Measurements from ENCODE around the gene APMAP. TPM values are rescaled to one million over a fixed set of nuclear protein-coding genes. Genes with fewer than 3 reads are reported as not detected.
A peak's percentile ranks its signal among the peaks of the same experiment; 100 is the strongest.

Gene APMAP
- total and polyA plus RNA-seq, 4 donors, result 89.8 to 122 (median 109) TPM

DNA sequence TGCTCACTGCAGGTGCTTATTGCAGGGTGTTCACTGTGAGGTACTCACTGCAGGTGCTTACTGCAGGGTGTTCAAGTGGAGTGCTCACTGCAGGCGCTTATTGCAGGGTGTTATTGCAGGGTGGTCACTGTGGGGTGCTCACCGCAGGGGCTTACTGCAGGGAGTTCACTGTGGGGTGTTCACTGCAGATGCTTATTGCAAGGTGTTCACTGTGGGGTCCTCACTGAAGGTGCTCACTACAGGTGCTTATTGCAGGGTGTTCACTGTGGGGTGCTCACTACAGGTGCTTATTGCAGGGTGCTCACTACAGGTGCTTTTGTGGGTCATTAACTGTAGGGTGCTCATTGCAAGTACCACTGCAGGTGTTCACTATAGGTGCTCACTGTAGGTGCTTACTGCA lies 20.2 kb downstream of the APMAP start:
- Histone ChIP-seq H3K9me3 (ENCODE audit: control insufficient read depth, insufficient read depth, low read length) (no peaks in the 10 kb centered on the region), H3K36me3 (ENCODE audit: control insufficient read depth, insufficient read depth, low read length) (peaks cover 50% of the 10 kb centered on the region), H3K27me3 (ENCODE audit: control insufficient read depth, insufficient read depth, low read length) (no peaks in the 10 kb centered on the region), H3K27ac (ENCODE audit: low read depth, low read length) (no peak overlapping the region), H3K4me3 (ENCODE audit: low read depth, low read length) (no peak overlapping the region), H3K4me1 (ENCODE audit: control insufficient read depth, insufficient read depth, low read length) (no peaks in the 10 kb centered on the region)
- no peak for DNase-seq (ENCODE audit: low read depth in 4 of 6, low spot score in 6 of 6)
- WGBS (ENCODE audit: insufficient coverage), result 94% methylated on average over 1 of the region's 2 CpGs

DNA sequence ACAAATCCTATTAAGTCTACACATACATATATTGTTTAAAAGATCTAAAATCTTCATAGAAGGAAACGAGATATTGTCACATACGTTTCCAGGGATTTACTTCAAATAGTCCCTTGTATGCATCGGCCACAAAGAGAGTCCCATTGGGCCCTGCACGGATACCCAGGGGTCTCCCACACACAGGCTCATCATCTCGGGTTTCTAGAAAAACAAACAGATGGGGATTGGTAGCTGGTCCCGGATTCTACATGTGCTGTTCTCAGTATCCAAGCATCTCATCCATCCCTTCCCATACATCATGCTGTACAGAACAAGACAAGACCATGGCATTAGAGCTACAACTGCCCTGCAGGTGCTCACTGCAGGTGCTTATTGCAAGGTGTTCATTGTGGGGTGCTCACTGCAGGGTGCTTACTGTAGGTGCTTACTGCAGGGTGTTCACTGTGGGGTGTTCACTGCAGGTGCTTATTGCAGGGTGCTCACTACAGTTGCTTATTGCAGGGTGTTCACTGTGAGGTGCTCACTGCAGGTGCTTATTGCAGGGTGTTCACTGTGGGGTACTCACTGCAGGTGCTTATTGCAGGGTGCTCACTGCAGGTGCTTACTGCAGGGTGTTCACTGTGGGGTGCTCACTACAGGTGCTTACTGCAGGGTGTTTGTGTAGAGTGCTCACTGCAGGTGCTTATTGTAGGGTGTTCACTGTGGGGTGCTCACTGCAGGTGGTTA lies 21.0 kb downstream of the APMAP start:
- DNase-seq (ENCODE audit: low read depth in 4 of 6, low spot score in 6 of 6), result no peak
- Histone ChIP-seq H3K4me3 (ENCODE audit: low read depth, low read length) (no peak overlapping the region), H3K27ac (ENCODE audit: low read depth, low read length) (no peak overlapping the region), H3K9me3 (ENCODE audit: control insufficient read depth, insufficient read depth, low read length) (no peaks in the 10 kb centered on the region), H3K27me3 (ENCODE audit: control insufficient read depth, insufficient read depth, low read length) (no peaks in the 10 kb centered on the region), H3K4me1 (ENCODE audit: control insufficient read depth, insufficient read depth, low read length) (no peaks in the 10 kb centered on the region), H3K36me3 (ENCODE audit: control insufficient read depth, insufficient read depth, low read length) (peaks cover 56% of the 10 kb centered on the region)
- 86% methylated on average over 5 of the region's 6 CpGs for WGBS (ENCODE audit: insufficient coverage)

DNA sequence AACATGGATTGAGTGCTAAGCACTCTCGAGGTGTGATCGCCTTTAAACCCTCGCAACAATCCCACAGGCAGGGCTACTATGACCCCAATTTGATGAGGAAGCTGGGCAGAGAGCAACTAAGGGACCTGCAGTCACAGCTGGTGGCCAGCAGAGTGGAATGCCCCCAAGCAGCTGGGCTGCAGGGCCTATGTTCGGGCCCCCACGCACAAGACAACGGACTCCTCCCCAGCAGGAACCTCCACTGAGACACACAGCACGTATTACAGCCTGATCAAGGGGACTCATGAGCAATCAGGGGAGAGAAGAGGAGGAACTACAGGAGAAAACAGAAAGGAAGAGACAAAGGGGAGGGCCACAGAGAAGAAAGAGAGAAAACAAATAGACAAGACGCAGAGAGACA lies 21.8 kb downstream of the APMAP start:
- H3K36me3 ChIP-seq (ENCODE audit: control insufficient read depth, insufficient read depth, low read length), result peaks cover 63% of the 10 kb centered on the region
- no peaks in the 10 kb centered on the region for H3K9me3 ChIP-seq (ENCODE audit: control insufficient read depth, insufficient read depth, low read length)
- DNase-seq (ENCODE audit: low read depth in 4 of 6, low spot score in 6 of 6), result no peak
- 91% methylated on average over 3 of the region's 8 CpGs for WGBS (ENCODE audit: insufficient coverage)
- H3K4me3 ChIP-seq (ENCODE audit: low read depth, low read length), result no peak overlapping the region
- no peaks in the 10 kb centered on the region for H3K27me3 ChIP-seq (ENCODE audit: control insufficient read depth, insufficient read depth, low read length)
- H3K4me1 ChIP-seq (ENCODE audit: control insufficient read depth, insufficient read depth, low read length), result no peaks in the 10 kb centered on the region
- no peak overlapping the region for H3K27ac ChIP-seq (ENCODE audit: low read depth, low read length)

DNA sequence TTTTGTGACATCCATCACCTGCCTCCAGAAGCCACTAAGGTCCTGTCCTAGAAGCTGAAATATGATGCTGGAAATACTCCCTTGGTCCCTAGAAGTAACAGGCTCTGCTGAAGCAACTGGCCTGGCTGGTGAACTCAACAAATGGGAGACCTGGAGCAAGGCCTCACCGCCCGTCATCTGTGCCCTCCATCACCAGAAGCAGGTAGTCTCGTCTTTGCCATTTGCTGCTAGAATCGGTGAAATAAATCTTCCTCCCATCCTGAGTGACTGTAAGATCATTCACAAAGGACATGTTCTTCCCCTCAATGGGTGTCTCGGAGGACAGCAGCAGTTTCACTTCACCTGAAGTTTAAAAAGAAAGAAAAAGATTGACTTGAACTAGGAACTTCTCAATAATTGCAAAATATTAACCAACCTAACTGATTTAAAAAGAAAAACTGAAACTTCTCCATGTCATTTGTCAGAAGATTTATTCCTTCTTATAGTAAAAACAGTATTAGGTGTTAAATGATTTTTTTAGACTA lies 22.5 kb downstream of the APMAP start:
- WGBS (ENCODE audit: insufficient coverage), result 97% methylated on average over 4 of the region's 5 CpGs
- Histone ChIP-seq H3K9me3 (ENCODE audit: control insufficient read depth, insufficient read depth, low read length) (no peaks in the 10 kb centered on the region), H3K27ac (ENCODE audit: low read depth, low read length) (no peak overlapping the region), H3K4me3 (ENCODE audit: low read depth, low read length) (no peak overlapping the region), H3K4me1 (ENCODE audit: control insufficient read depth, insufficient read depth, low read length) (no peaks in the 10 kb centered on the region), H3K27me3 (ENCODE audit: control insufficient read depth, insufficient read depth, low read length) (no peaks in the 10 kb centered on the region), H3K36me3 (ENCODE audit: control insufficient read depth, insufficient read depth, low read length) (peaks cover 70% of the 10 kb centered on the region)
- no peak for DNase-seq (ENCODE audit: low read depth in 4 of 6, low spot score in 6 of 6)

DNA sequence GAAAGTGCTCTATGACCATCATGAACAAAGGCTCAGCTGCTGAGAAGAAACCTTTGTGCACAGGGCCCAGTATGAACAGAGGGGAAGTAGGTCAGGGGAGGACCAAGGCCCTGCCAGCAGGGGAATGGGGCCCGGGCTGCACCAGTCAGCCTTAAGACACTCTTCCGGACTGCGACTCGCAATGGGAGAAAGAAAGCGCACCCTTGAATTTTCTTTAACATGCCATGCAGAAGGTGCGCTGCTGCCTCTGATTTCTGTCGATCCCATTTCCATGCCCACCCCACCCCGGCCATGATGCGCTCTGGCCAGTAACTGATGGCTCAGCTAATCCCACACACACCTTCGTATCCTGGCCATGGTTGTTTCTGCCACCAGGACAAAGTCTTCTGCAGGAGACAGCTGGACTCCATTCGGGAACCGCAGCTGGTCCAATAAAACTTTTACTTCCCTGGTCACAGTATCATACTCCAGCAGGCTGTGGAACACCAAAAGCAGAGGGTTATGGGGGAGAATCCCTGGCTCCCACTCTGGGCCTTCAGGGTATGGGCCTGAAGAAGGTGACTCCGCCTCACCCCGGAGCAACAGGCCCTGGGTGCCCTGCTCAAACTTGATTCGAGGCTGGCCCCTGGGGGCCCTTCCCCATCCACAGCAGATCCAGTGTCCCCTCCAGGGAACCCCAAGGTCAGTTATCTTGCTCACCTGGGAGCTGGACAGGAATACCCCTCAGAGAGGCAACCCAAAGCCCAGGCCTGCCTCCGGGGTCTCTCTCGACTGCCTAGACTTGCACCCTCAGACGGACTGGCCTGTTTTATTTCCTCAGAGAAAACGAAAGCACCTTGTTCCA lies 23.1 kb downstream of the APMAP start:
- no peak for DNase-seq (ENCODE audit: low read depth in 4 of 6, low spot score in 6 of 6)
- Histone ChIP-seq H3K4me3 (ENCODE audit: low read depth, low read length) (no peak overlapping the region), H3K4me1 (ENCODE audit: control insufficient read depth, insufficient read depth, low read length) (no peaks in the 10 kb centered on the region), H3K27me3 (ENCODE audit: control insufficient read depth, insufficient read depth, low read length) (no peaks in the 10 kb centered on the region), H3K27ac (ENCODE audit: low read depth, low read length) (no peak overlapping the region), H3K9me3 (ENCODE audit: control insufficient read depth, insufficient read depth, low read length) (no peaks in the 10 kb centered on the region), H3K36me3 (ENCODE audit: control insufficient read depth, insufficient read depth, low read length) (peaks cover 74% of the 10 kb centered on the region)
- WGBS (ENCODE audit: insufficient coverage), result 96% methylated on average over 17 of the region's 19 CpGs

DNA sequence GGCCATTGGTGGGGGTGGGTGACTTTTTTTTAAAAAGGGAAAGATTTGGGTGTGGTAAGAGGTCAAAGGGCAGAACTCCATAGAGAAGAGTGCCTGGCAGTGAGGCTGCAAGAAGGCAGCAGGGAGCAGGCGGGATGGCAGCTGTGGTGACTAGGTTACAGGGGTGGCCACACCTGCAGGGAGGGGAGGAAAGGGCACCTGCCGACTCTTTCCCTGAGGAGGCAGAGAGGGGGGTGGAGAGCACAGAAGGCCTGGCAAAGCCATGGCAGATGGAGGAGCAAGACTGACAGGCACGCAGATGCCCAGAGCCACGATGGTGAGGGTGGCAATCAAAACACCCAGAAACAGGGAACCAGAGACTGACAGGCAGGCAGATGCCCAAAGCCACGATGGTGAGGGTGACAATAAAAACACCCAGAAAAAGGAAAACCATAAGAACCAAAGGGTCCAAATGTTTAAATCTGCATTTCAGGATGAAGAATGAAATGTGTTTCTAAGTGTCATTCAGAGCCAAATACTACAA lies 24.2 kb downstream of the APMAP start:
- H3K4me3 ChIP-seq (ENCODE audit: low read depth, low read length), result no peak overlapping the region
- DNase-seq (ENCODE audit: low read depth in 4 of 6, low spot score in 6 of 6), result peak in 1 of 6 donors; percentile 71
- 79% methylated on average over 4 of the region's 5 CpGs for WGBS (ENCODE audit: insufficient coverage)
- H3K36me3 ChIP-seq (ENCODE audit: control insufficient read depth, insufficient read depth, low read length), result peaks cover 84% of the 10 kb centered on the region
- H3K4me1 ChIP-seq (ENCODE audit: control insufficient read depth, insufficient read depth, low read length), result no peaks in the 10 kb centered on the region
- no peak overlapping the region for H3K27ac ChIP-seq (ENCODE audit: low read depth, low read length)
- H3K9me3 ChIP-seq (ENCODE audit: control insufficient read depth, insufficient read depth, low read length), result no peaks in the 10 kb centered on the region
- no peaks in the 10 kb centered on the region for H3K27me3 ChIP-seq (ENCODE audit: control insufficient read depth, insufficient read depth, low read length)

DNA sequence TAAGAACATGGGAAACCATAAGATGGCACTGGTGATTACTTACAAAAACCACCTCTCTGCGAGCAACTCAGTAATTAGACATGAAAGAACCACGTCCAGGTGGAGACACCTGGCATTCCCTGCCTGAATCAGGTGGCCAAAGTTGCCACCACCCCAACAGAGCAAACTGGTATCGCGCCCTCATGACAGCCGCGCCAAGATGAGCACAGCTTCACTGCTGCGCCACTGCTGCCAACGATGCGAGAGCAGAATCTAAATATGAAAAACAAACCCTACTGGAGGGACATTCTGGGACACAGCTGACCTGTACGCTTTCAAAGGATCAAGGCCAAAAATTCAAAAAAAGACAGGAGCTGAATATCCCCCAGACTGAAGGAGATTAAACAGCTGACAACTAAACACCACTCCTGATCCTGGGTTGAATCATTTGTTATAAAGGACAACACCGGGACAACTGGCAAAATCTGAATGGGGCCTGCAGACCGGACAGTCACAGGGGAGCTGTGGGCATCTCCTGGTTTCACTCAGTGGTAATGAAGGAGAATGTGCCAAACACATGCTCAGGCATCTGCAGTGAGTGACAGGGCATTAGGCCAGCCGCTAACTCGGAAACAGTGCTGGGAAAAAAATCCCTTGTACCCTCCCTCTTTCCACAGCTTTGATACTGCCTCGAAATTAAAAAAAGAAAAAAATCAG lies 26.1 kb downstream of the APMAP start:
- H3K9me3 ChIP-seq (ENCODE audit: control insufficient read depth, insufficient read depth, low read length), result no peaks in the 10 kb centered on the region
- H3K4me1 ChIP-seq (ENCODE audit: control insufficient read depth, insufficient read depth, low read length), result no peaks in the 10 kb centered on the region
- H3K27me3 ChIP-seq (ENCODE audit: control insufficient read depth, insufficient read depth, low read length), result no peaks in the 10 kb centered on the region
- H3K27ac ChIP-seq (ENCODE audit: low read depth, low read length), result no peak overlapping the region
- peak in 1 of 6 donors; percentile 42 for DNase-seq (ENCODE audit: low read depth in 4 of 6, low spot score in 6 of 6)
- no peak overlapping the region for H3K4me3 ChIP-seq (ENCODE audit: low read depth, low read length)
- H3K36me3 ChIP-seq (ENCODE audit: control insufficient read depth, insufficient read depth, low read length), result peaks cover 82% of the 10 kb centered on the region
- 84% methylated on average over 8 of the region's 15 CpGs for WGBS (ENCODE audit: insufficient coverage)

DNA sequence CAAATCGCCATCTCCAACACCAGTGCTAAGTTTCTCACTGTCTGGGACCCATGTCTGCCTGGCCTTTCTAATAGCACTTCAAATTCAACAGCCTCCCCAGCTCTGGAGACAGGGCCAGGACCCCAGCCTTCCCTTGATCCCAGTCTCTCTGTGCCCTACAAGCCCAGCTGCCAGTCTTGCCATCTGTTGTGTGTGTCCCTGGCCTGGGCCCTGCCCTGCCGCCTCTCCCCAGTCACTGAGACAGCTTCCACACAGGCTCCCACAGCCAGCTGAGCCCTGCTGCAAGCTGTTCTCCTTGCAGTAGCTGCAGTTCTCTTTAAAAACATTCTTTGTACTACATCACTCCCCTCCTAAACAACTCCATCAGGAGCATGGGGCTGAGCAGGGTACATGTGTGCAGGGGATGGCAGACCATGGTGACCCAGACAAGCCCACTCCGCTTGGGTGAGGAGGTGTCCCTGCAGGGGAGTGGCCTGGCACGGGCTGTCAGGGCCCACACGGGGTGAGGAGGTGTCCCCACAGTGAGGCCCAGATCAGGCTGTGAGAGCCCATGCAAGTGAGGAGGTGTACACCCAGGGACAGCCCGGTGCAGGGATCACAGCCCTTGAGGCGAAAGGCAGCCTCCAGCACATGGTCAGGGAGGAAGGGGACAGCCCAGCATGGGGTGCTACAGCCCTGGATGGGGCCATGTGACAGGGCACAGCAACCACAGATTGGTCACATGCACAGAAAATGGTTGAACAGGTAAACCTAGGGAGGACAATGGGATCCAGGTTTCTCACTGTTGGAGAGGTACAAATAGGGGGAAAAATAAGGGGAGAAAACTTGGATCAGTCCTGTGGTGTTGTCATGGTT lies 27.3 kb downstream of the APMAP start:
- Histone ChIP-seq H3K4me3 (ENCODE audit: low read depth, low read length) (no peak overlapping the region), H3K36me3 (ENCODE audit: control insufficient read depth, insufficient read depth, low read length) (peaks cover 81% of the 10 kb centered on the region), H3K27ac (ENCODE audit: low read depth, low read length) (no peak overlapping the region), H3K4me1 (ENCODE audit: control insufficient read depth, insufficient read depth, low read length) (no peaks in the 10 kb centered on the region), H3K27me3 (ENCODE audit: control insufficient read depth, insufficient read depth, low read length) (no peaks in the 10 kb centered on the region), H3K9me3 (ENCODE audit: control insufficient read depth, insufficient read depth, low read length) (no peaks in the 10 kb centered on the region)
- 90% methylated on average over 6 of the region's 7 CpGs for WGBS (ENCODE audit: insufficient coverage)
- no peak for DNase-seq (ENCODE audit: low read depth in 4 of 6, low spot score in 6 of 6)

DNA sequence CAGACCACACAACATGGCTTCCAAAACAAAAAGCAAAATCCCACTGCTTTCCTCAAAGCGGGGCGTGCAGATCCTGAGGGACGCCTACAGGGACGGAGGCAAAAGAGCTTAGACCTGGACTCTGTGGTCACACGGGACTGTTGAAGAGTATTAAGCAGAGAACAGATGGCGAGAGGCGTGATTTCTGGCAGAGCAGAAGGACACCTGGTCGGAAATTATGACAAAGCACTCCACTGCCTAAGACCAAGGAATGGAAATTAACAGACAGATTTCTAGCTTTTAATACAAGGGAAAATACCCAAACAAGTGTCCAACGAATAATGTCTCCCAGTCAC lies 28.1 kb downstream of the APMAP start:
- peaks cover 83% of the 10 kb centered on the region for H3K36me3 ChIP-seq (ENCODE audit: control insufficient read depth, insufficient read depth, low read length)
- no peak overlapping the region for H3K27ac ChIP-seq (ENCODE audit: low read depth, low read length)
- H3K9me3 ChIP-seq (ENCODE audit: control insufficient read depth, insufficient read depth, low read length), result no peaks in the 10 kb centered on the region
- 79% methylated on average over 7 of the region's 9 CpGs for WGBS (ENCODE audit: insufficient coverage)
- DNase-seq (ENCODE audit: low read depth in 4 of 6, low spot score in 6 of 6), result peak in 2 of 6 donors; percentile 17 to 43
- no peak overlapping the region for H3K4me3 ChIP-seq (ENCODE audit: low read depth, low read length)
- H3K4me1 ChIP-seq (ENCODE audit: control insufficient read depth, insufficient read depth, low read length), result no peaks in the 10 kb centered on the region
- no peaks in the 10 kb centered on the region for H3K27me3 ChIP-seq (ENCODE audit: control insufficient read depth, insufficient read depth, low read length)
